B cell (primary cell): ENCODE results near the gene MRPS2. TPM values are rescaled to one million over a fixed set of nuclear protein-coding genes. Genes with fewer than 3 reads are reported as not detected.

Experiments
- ATAC-seq: fragments of 200-7000 bp; cut with Tn5 transposase; one replicate; pipeline ENCODE4 v1.10.0; 2021; ENCODE audit warnings: low read depth, mild to moderate bottlenecking, moderate number of reproducible peaks, moderate library complexity
- CTCF ChIA-PET: fragments of 350-600 bp; sonication (Branson Sonifier 250); formaldehyde crosslinking; loops from one replicate; lab custom pipeline; 2021; ENCODE audit warnings: antibody characterized with exemption, inconsistent platforms; lab: Charles Lee
- POLR2A ChIA-PET: fragments of 350-600 bp; sonication (Branson Sonifier 250); formaldehyde crosslinking; loops from one replicate; lab custom pipeline; 2021; ENCODE audit warnings: antibody characterized with exemption; lab: Charles Lee
- DNase-seq: peaks from one replicate; pipeline ENCODE4 v3.0.0; 2013
- H2AFZ ChIP-seq: 2 replicates; pipeline ENCODE4 v1.6.1; 2012; ENCODE audit warnings: mild to moderate bottlenecking, low read depth, low read length; ENCODE audit not compliant: insufficient read depth, poor library complexity, severe bottlenecking
- H3K27ac ChIP-seq, 2 donors: 1 replicate in 1 of 2; 2 replicates in 1 of 2; pipeline ENCODE4 v1.5.1; 2012 to 2013; ENCODE audit warnings: low read length in 2 of 2, mild to moderate bottlenecking in 2 of 2, moderate library complexity in 1 of 2
- H3K27me3 ChIP-seq, 4 experiments: fragments of 200-600 bp in 1 of 4; sonication (generic) in 1 of 4; replicated peaks in 1 of 4; 1 replicate in 2 of 4; 2 replicates in 2 of 4; pipeline versions ENCODE4 v1.6.1 to v1.7.0; 2013 to 2016; ENCODE audit warnings: low read length in 3 of 4, mild to moderate bottlenecking in 2 of 4, mixed read lengths in 1 of 4, moderate library complexity in 1 of 4; ENCODE audit not compliant: insufficient read depth in 4 of 4, control insufficient read depth in 3 of 4; ENCODE audit errors: control extremely low read depth in 1 of 4
- H3K36me3 ChIP-seq, 2 experiments: replicated peaks in 1 of 2; 1 replicate in 1 of 2; 2 replicates in 1 of 2; pipeline versions ENCODE4 v1.6.1 to v1.7.1; 2013; ENCODE audit warnings: low read length in 1 of 2; ENCODE audit not compliant: insufficient read depth in 2 of 2, control insufficient read depth in 1 of 2; ENCODE audit errors: control extremely low read depth in 1 of 2, extremely low read depth in 1 of 2
- H3K4me1 ChIP-seq, 2 donors: fragments of 200-600 bp in 1 of 2; sonication (generic) in 1 of 2; 1 replicate in 1 of 2; 2 replicates in 1 of 2; pipeline versions ENCODE4 v1.5.1 to v1.6.1; 2013 to 2017; ENCODE audit warnings: low read length in 2 of 2; ENCODE audit not compliant: control insufficient read depth in 2 of 2, insufficient read depth in 2 of 2
- H3K4me2 ChIP-seq: replicated peaks from 2 replicates; pipeline ENCODE3; 2012; ENCODE audit warnings: mild to moderate bottlenecking, low read depth, low read length; ENCODE audit not compliant: poor library complexity, severe bottlenecking
- H3K4me3 ChIP-seq, 5 experiments: fragments of 200-600 bp in 1 of 5; sonication (generic) in 1 of 5; 1 replicate in 3 of 5; 2 replicates in 2 of 5; pipeline versions ENCODE4 v1.5.1 to v1.7.0; 2011 to 2016; ENCODE audit warnings: low read length in 4 of 5, mild to moderate bottlenecking in 4 of 5, low read depth in 2 of 5, control low read depth in 1 of 5, moderate library complexity in 1 of 5; ENCODE audit not compliant: insufficient read depth in 1 of 5; ENCODE audit errors: control extremely low read depth in 1 of 5, extremely low read depth in 1 of 5
- H3K79me2 ChIP-seq: fragments of 200-600 bp; sonication (generic); one replicate; pipeline ENCODE4 v1.6.0; 2016; ENCODE audit warnings: low read length; ENCODE audit not compliant: control insufficient read depth, insufficient read depth
- H3K9ac ChIP-seq: fragments of 200-600 bp; sonication (generic); 2 replicates; pipeline ENCODE4 v1.6.1; 2017; ENCODE audit warnings: mild to moderate bottlenecking, low read length, moderate library complexity
- H3K9me3 ChIP-seq, 3 donors: one replicate each; pipeline versions ENCODE4 v1.6.1 to v1.7.1; 2013; ENCODE audit warnings: low read length in 2 of 3; ENCODE audit not compliant: control insufficient read depth in 2 of 3, insufficient read depth in 1 of 3; ENCODE audit errors: control extremely low read depth in 1 of 3
- H4K20me1 ChIP-seq: 2 replicates; pipeline ENCODE4 v1.6.0; 2012; ENCODE audit warnings: mild to moderate bottlenecking, low read length; ENCODE audit not compliant: insufficient read depth, control insufficient read depth, poor library complexity, severe bottlenecking
- H3K27ac Mint-ChIP-seq: one replicate; pipeline ENCODE4 v1.8.0; 2021; ENCODE audit warnings: mixed read lengths
- H3K27me3 Mint-ChIP-seq: one replicate; pipeline ENCODE4 v1.8.0; 2021; ENCODE audit warnings: mixed read lengths
- H3K4me1 Mint-ChIP-seq: one replicate; pipeline ENCODE4 v1.8.0; 2021; ENCODE audit warnings: mixed read lengths
- H3K4me3 Mint-ChIP-seq: one replicate; pipeline ENCODE4 v1.8.0; 2021; ENCODE audit warnings: mixed read lengths
- H3K9me3 Mint-ChIP-seq: one replicate; pipeline ENCODE4 v1.8.0; 2022; ENCODE audit warnings: mixed read lengths; ENCODE audit not compliant: insufficient read depth
- EZH2 ChIP-seq: IDR thresholded peaks from 2 replicates; pipeline ENCODE4 v1.6.1; 2012; ENCODE audit warnings: borderline replicate concordance, low read depth, mild to moderate bottlenecking, moderate library complexity, low read length; ENCODE audit not compliant: insufficient read depth, poor library complexity, severe bottlenecking
- WGBS: methylation state at CpG from one replicate; pipeline ENCODE4 v1.1.5; 2013; ENCODE audit warnings: missing lambda C conversion rate; ENCODE audit not compliant: insufficient coverage; 5-methylcytosine and 5-hydroxymethylcytosine counted together
- intact Hi-C: fragments of 100-400 bp; cut with micrococcal nuclease; formaldehyde crosslinking; loops from one replicate; pipeline ENCODE4 v1.10.0; 2022
- polyA minus RNA-seq: library from RNA; depleted of rRNA, polyadenylated mRNA; stranded (reverse); fragments of >200 nt; gene quantifications from 2 replicates; pipeline ENCODE4 v1.2.3, GENCODE V29; 2012
- polyA plus RNA-seq: library from polyadenylated mRNA; depleted of rRNA; stranded (reverse); fragments of >200 nt; gene quantifications from 2 replicates; pipeline ENCODE4 v1.2.3, GENCODE V29; 2012
- total RNA-seq, 2 donors: library from RNA; stranded (reverse); fragments of 120-200 nt in 1 of 2; gene quantifications; 1 replicate in 1 of 2; 2 replicates in 1 of 2; pipeline versions ENCODE4 v1.2.3 to v1.2.4, GENCODE V29; 2013 to 2022
- TF ChIP-seq, protein P1 (sequence below): fragments of 200-600 bp; IDR thresholded peaks from one replicate; pipeline ENCODE4 v1.8.0; 2022; ENCODE audit warnings: antibody characterized with exemption, mild to moderate bottlenecking

MRPS2 gene
- total RNA-seq, result 26.7 and 28.2 TPM in 2 replicates
- total RNA-seq (2013), result 15.6 TPM
- 38.4 and 55.1 TPM in 2 replicates for polyA plus RNA-seq
- 30.8 and 56.1 TPM in 2 replicates for polyA minus RNA-seq

- peak within 1 kb of the TSS; percentile 80 to 94 (median 81) for H3K4me3 ChIP-seq
These were observed at the start of gene MRPS2 for GRCh38 chr9:135500525-135501260. Gene MRPS2 (plus strand): TSS chr9:135500682. CDS start chr9:135500711, 29 bp downstream.

More at GRCh38 chr9:135500525-135501260, at the start of gene MRPS2:
- WGBS, result under 1% methylated on average over 88 of the region's 92 CpGs
- H3K27ac Mint-ChIP-seq, result peak within 1 kb of the TSS; percentile 92
- TF ChIP-seq, protein P1, sequence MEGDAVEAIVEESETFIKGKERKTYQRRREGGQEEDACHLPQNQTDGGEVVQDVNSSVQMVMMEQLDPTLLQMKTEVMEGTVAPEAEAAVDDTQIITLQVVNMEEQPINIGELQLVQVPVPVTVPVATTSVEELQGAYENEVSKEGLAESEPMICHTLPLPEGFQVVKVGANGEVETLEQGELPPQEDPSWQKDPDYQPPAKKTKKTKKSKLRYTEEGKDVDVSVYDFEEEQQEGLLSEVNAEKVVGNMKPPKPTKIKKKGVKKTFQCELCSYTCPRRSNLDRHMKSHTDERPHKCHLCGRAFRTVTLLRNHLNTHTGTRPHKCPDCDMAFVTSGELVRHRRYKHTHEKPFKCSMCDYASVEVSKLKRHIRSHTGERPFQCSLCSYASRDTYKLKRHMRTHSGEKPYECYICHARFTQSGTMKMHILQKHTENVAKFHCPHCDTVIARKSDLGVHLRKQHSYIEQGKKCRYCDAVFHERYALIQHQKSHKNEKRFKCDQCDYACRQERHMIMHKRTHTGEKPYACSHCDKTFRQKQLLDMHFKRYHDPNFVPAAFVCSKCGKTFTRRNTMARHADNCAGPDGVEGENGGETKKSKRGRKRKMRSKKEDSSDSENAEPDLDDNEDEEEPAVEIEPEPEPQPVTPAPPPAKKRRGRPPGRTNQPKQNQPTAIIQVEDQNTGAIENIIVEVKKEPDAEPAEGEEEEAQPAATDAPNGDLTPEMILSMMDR, result peak; percentile 87
- TF ChIP-seq EZH2, result no peak
- H3K4me3 Mint-ChIP-seq, result peak within 1 kb of the TSS; percentile 92
- H3K4me2 ChIP-seq, result peak within 1 kb of the TSS; percentile 98
- H4K20me1 ChIP-seq, result peaks cover 41% of the 10 kb centered on the region
- no peaks in the 10 kb centered on the region for H3K9me3 Mint-ChIP-seq
- H3K27ac ChIP-seq, result peak within 1 kb of the TSS; percentile 12 to 82
- POLR2A ChIA-PET, result no interaction called here
- peaks cover 0 to 10% (median 0%) of the 10 kb centered on the region in 4 experiments for H3K27me3 ChIP-seq
- ATAC-seq, result peak; percentile 95
- H3K27me3 Mint-ChIP-seq, result no peaks in the 10 kb centered on the region
- H3K4me1 ChIP-seq, result peaks cover 14 to 29% of the 10 kb centered on the region in 2 donors
- peak within 1 kb of the TSS; percentile 77 for H3K9ac ChIP-seq
- H2AFZ ChIP-seq, result peak within 1 kb of the TSS; percentile 85
- peaks cover 26% of the 10 kb centered on the region for H3K4me1 Mint-ChIP-seq
- peak; percentile 88 for DNase-seq
- H3K9me3 ChIP-seq, result peaks cover 0 to 4% (median 0%) of the 10 kb centered on the region in 3 donors
- CTCF ChIA-PET, result interaction anchor here (1.0 kb wide), 2 partner anchors 20 to 24 kb away, joined by 4 read pairs; no protein-coding TSS in a partner anchor
- intact Hi-C loops, result no loop called here
- peaks cover 29% of the 10 kb centered on the region for H3K79me2 ChIP-seq
- H3K36me3 ChIP-seq, result peaks cover 0 to 24% of the 10 kb centered on the region in 2 experiments
